OCI-LY7 (cell line): ENCODE measurements around the gene CYP3A7. TPM values are rescaled to one million over a fixed set of nuclear protein-coding genes. Genes with fewer than 3 reads are reported as not detected.

Experiments
- BruUV-seq: library from RNA; stranded (reverse); fragments of 400-500 nt; replicated peaks from 2 replicates; lab custom pipeline; 2021; lab: Mats Ljungman, UMichigan
- CTCF ChIA-PET: fragments of 300-600 bp; sonication (Branson Sonifier 250); formaldehyde crosslinking; loops from one replicate; lab custom pipeline; 2022; ENCODE audit warnings: antibody characterized with exemption; ENCODE audit not compliant: unreplicated experiment; lab: Charles Lee
- POLR2A ChIA-PET: fragments of 300-600 bp; sonication (Branson Sonifier 250); formaldehyde crosslinking; loops from one replicate; lab custom pipeline; 2022; ENCODE audit warnings: antibody characterized with exemption; lab: Charles Lee
- DNase-seq: peaks from one replicate; pipeline ENCODE4 v3.0.0-alpha.2; 2015; ENCODE audit warnings: low spot score
- H2AFZ ChIP-seq: fragments of 200-600 bp; sonication (generic), shearing (Covaris generic); 2 replicates; pipeline ENCODE4 v1.6.1; 2014; ENCODE audit warnings: mild to moderate bottlenecking, antibody characterized with exemption, low read length, moderate library complexity
- H3K27ac ChIP-seq: fragments of 200-600 bp; sonication (generic); 2 replicates; pipeline ENCODE4 v1.5.1; 2014; ENCODE audit warnings: mixed run types, low read depth, mild to moderate bottlenecking, moderate library complexity, low read length, inconsistent platforms; ENCODE audit not compliant: poor library complexity, severe bottlenecking
- H3K36me3 ChIP-seq: fragments of 200-600 bp; sonication (generic); 2 replicates; pipeline ENCODE4 v1.6.1; 2014; ENCODE audit warnings: mild to moderate bottlenecking, antibody characterized with exemption, low read length, moderate library complexity, mixed read lengths; ENCODE audit not compliant: insufficient read depth
- H3K4me1 ChIP-seq: fragments of 200-600 bp; sonication (generic); 2 replicates; pipeline ENCODE4 v1.5.1; 2014; ENCODE audit warnings: mild to moderate bottlenecking, low read length; ENCODE audit not compliant: insufficient read depth, poor library complexity, severe bottlenecking
- H3K4me2 ChIP-seq: fragments of 200-600 bp; sonication (generic); 2 replicates; pipeline ENCODE4 v1.6.1; 2014; ENCODE audit warnings: mild to moderate bottlenecking, low read length
- H3K4me3 ChIP-seq: fragments of 200-600 bp; sonication (generic); 2 replicates; pipeline ENCODE4 v1.5.1; 2014; ENCODE audit warnings: mild to moderate bottlenecking, low read depth, low read length; ENCODE audit not compliant: poor library complexity, severe bottlenecking
- H3K79me2 ChIP-seq: fragments of 200-600 bp; sonication (generic); 2 replicates; pipeline ENCODE4 v1.6.1; 2016; ENCODE audit warnings: low read depth, mild to moderate bottlenecking, low read length, moderate library complexity, mixed read lengths; ENCODE audit not compliant: insufficient read depth
- H3K9me2 ChIP-seq: fragments of 200-600 bp; sonication (generic); 2 replicates; pipeline ENCODE4 v1.6.1; 2016; ENCODE audit warnings: mild to moderate bottlenecking, low read length, mixed read lengths; ENCODE audit not compliant: insufficient read depth
- H3K9me3 ChIP-seq: fragments of 200-600 bp; sonication (generic); 2 replicates; pipeline ENCODE4 v1.6.1; 2014; ENCODE audit warnings: mild to moderate bottlenecking, mixed run types, low read length, mixed read lengths
- H4K20me1 ChIP-seq: fragments of 200-600 bp; sonication (generic); 2 replicates; pipeline ENCODE4 v1.6.1; 2014; ENCODE audit warnings: mild to moderate bottlenecking, antibody characterized with exemption, low read length, moderate library complexity, mixed read lengths; ENCODE audit not compliant: insufficient read depth
- EZH2phosphoT487 ChIP-seq: fragments of 200-600 bp; sonication (generic); IDR thresholded peaks from 2 replicates; pipeline ENCODE4 v1.6.1; 2018; ENCODE audit warnings: low read depth, borderline replicate concordance, mild to moderate bottlenecking, mixed run types, antibody characterized with exemption, low read length, moderate library complexity, mixed read lengths
- intact Hi-C: fragments of 100-400 bp; cut with micrococcal nuclease; formaldehyde crosslinking; loops from one replicate; pipeline ENCODE4 v1.10.0; 2022; ENCODE audit not compliant: unreplicated experiment
- total RNA-seq, 2 experiments: library from RNA; depleted of rRNA in 1 of 2; stranded (reverse); fragments of >200 nt in 1 of 2; shearing (Covaris generic) in 1 of 2; gene quantifications; 2 replicates each; pipeline ENCODE4 v1.2.3, GENCODE V29; 2014 to 2022
- TF ChIP-seq, protein P1 (sequence below): fragments of 200-600 bp; sonication (generic); conservative IDR thresholded peaks from 2 replicates; pipeline ENCODE4 v1.5.1; 2014; ENCODE audit warnings: mild to moderate bottlenecking, antibody characterized with exemption, low read length, moderate library complexity, mixed read lengths

Gene CYP3A7
- total RNA-seq, 2 experiments from 2014 or later = not detected

DNA sequence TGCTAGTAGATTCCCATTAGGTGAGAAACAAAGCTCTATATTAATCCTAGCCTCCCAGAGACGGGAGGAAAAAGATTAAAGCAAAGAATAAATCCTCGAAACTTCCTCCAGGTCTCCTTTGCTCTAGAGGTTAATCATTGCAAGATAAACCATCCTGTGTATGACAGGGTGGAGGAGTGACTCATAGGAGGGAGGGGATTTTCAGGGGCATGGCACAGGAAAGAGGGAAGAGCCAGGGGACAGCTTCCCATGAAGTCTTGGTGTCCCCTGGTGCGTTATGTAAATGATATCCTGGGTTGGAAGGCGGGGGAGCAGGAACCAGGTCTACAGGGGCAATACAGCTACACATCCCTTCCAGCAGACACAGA, 56.0 kb downstream of the CYP3A7 start:
- Histone ChIP-seq H3K4me2 (no peak overlapping the region), H3K9me3 (no peaks in the 10 kb centered on the region), H3K4me1 (no peaks in the 10 kb centered on the region), H3K4me3 (no peak overlapping the region), H3K36me3 (no peaks in the 10 kb centered on the region), H3K27ac (no peak overlapping the region), H3K9me2 (no peaks in the 10 kb centered on the region), H4K20me1 (no peaks in the 10 kb centered on the region), H2AFZ (no peak overlapping the region), H3K79me2 (no peaks in the 10 kb centered on the region)
- ChIA-PET CTCF (no interaction called here), POLR2A (no interaction called here)
- intact Hi-C loops = no loop called here
- TF ChIP-seq EZH2phosphoT487 = no peak
- TF ChIP-seq, protein P1, sequence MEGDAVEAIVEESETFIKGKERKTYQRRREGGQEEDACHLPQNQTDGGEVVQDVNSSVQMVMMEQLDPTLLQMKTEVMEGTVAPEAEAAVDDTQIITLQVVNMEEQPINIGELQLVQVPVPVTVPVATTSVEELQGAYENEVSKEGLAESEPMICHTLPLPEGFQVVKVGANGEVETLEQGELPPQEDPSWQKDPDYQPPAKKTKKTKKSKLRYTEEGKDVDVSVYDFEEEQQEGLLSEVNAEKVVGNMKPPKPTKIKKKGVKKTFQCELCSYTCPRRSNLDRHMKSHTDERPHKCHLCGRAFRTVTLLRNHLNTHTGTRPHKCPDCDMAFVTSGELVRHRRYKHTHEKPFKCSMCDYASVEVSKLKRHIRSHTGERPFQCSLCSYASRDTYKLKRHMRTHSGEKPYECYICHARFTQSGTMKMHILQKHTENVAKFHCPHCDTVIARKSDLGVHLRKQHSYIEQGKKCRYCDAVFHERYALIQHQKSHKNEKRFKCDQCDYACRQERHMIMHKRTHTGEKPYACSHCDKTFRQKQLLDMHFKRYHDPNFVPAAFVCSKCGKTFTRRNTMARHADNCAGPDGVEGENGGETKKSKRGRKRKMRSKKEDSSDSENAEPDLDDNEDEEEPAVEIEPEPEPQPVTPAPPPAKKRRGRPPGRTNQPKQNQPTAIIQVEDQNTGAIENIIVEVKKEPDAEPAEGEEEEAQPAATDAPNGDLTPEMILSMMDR = no peak
- no peak for DNase-seq
- BruUV-seq = no TSS peak

DNA sequence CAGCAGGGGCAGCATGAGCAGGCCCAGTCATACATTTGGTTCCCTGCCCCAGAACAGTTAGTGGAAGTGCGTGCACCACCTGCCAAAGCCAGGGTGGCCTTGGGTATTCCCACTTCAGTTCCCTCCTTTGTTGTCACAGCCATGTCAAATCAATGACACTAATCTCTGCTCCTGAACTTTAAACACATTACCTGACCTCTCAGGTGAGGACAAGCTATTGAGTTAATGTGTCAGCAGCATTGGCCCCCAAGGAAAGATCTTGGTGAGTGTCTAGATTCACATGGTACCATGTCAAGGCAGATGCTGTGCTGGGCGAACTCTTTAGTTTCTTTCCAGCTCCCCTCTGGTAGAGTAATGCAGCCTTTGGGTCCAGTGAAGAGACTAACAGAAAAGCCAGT, 57.3 kb downstream of the CYP3A7 start:
- H3K79me2 ChIP-seq = no peaks in the 10 kb centered on the region
- H3K4me3 ChIP-seq = no peak overlapping the region
- intact Hi-C loops = no loop called here
- H3K4me2 ChIP-seq = no peak overlapping the region
- no peaks in the 10 kb centered on the region for H3K36me3 ChIP-seq
- H2AFZ ChIP-seq = no peak overlapping the region
- H4K20me1 ChIP-seq = no peaks in the 10 kb centered on the region
- no TSS peak for BruUV-seq
- ChIA-PET CTCF (no interaction called here), POLR2A (interaction anchor here (0.6 kb wide), 1 partner anchor 17 kb away, joined by 3 read pairs; no protein-coding TSS in a partner anchor)
- no peak for DNase-seq
- no peaks in the 10 kb centered on the region for H3K9me3 ChIP-seq
- H3K4me1 ChIP-seq = no peaks in the 10 kb centered on the region
- no peaks in the 10 kb centered on the region for H3K9me2 ChIP-seq
- TF ChIP-seq, protein P1 = no peak
- TF ChIP-seq EZH2phosphoT487 = no peak
- no peak overlapping the region for H3K27ac ChIP-seq

DNA sequence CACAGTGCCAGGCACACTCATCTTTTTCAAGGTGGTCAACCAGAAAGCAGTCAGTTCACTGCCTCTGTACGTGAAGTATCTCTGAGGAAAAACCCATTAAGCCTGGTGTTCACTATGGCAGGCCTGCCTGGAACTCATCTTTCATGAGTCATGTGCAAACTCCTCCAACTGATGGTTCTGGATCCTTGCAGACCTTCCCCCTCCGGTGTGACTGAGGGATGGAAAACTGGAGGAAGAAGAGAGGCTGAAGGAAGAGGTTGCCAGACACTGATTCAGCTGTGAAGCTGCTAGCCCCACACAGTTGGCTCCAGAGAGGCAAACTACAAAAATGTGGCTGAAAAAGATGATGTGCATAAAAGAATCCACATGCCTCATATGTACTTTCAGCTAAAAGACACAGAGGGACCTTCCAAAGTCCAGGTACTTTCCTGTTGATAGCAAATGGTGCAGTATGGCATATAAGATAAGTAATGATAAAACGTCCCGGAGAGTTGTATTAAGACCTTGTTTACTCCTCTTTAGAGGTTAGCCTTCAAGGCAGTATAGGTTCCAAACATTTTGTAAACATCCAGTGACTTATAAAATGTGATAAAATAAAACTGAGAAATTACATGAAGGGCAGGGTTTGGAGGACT, 57.9 kb downstream of the CYP3A7 start:
- Histone ChIP-seq H3K9me2 (no peaks in the 10 kb centered on the region), H3K9me3 (no peaks in the 10 kb centered on the region), H2AFZ (no peak overlapping the region), H3K27ac (no peak overlapping the region), H3K36me3 (no peaks in the 10 kb centered on the region), H3K4me3 (no peak overlapping the region), H3K79me2 (no peaks in the 10 kb centered on the region), H4K20me1 (no peaks in the 10 kb centered on the region), H3K4me2 (no peak overlapping the region), H3K4me1 (no peaks in the 10 kb centered on the region)
- DNase-seq = no peak
- TF ChIP-seq, protein P1 = no peak
- no peak for TF ChIP-seq EZH2phosphoT487
- intact Hi-C loops = no loop called here
- POLR2A ChIA-PET = interaction anchor here (0.6 kb wide), 1 partner anchor 16 kb away, joined by 3 read pairs; no protein-coding TSS in a partner anchor
- BruUV-seq = no TSS peak
- CTCF ChIA-PET = no interaction called here
